ENCODE results near the gene AMBN.
A peak's percentile ranks its signal among the peaks of the same experiment; 100 is the strongest.
"Not testable (repeated sequence)": the region's sequence is repeated elsewhere in the genome, so short reads cannot be mapped to it uniquely, and the experiment has no call there.

AMBN gene

DNA sequence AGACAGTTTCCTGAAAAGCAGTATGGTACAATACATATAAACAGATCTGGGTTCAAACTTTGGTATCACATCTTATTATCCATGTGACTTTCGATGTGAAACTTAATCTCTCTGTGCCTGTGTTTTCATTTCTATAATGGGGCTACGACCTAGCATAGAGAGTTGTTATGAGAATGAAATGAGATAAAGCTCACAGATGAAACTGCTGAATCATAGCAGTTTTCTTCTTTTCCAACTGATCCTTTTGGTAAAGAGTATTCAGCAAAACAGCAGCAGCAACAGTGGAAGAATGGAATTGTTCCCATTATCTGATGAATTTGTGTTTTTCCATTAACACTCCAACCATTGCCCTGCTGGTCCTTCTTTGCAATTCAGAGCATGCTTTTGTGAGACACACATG, 16.3 kb downstream of the AMBN start:
- DNase-seq: no peak

- no peak for DNase-seq
Observed at GRCh38 chr4:70613306-70614183, 21.5 kb downstream of the AMBN start.

- no peak for DNase-seq
Observed at GRCh38 chr4:70614184-70614555, 22.1 kb downstream of the AMBN start.

- no peak for DNase-seq
Observed at GRCh38 chr4:70619288-70619687, 27.2 kb downstream of the AMBN start.

DNA sequence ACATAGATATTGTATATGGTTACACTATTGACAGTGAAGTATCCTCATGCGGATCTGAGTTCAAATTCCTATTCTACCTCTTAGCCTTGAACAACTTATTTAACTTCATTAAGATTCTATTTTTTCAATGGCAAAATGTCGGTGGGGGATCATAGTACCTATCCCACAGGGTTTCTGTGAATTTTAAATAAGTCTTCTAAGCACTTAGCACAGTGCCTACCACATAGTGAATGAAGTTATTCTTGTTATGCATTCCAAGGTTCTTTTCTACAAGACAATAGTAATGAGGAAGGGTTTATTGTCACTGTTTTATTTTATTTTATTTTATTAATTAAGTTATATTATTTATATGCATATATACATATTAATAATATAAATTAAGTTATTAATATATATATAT, 27.7 kb downstream of the AMBN start:
- DNase-seq: no peak

GRCh38 chr4:70623323-70623722, 31.3 kb downstream of the AMBN start:
- DNase-seq: no peak

DNA sequence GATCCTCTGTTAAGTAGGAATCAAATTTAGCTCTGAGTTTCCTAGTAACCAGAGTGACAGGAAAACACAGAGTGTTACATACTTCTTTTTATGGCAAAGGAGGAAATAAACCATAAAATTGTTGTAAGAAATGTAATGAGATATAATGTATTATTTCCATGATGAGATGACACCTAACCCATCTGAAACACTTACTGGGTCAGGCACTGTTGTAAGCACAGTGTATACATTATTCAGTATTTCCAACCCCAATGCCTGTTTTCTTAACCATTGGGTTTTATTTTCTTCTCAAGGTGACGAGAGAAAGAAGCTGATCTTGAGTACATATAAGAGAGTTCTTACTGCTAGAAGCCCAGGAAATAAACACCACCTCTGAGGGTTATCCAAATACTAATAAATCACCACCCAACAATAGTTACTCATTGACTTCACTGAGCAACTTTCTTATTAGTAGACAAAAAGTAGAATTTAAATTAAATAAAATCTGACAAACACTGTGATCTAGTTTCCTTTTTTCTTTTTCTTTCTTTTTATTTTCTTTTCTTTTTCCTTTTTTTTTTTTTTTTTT, 32.3 kb downstream of the AMBN start:
- DNase-seq: no peak

GRCh38 chr4:70627620-70628019, 35.6 kb downstream of the AMBN start:
- no peak for DNase-seq

GRCh38 chr4:70628444-70628843, 36.4 kb downstream of the AMBN start, which contains the start of gene ENAM:
ENAM (plus strand) TSS chr4:70628744; CDS start chr4:70629501, 757 bp downstream.
- DNase-seq: no peak

- DNase-seq: no peak
Observed at GRCh38 chr4:70629469-70630090, 37.5 kb downstream of the AMBN start.

- no peak for DNase-seq
Observed at GRCh38 chr4:70630162-70630561, 38.1 kb downstream of the AMBN start.

DNA sequence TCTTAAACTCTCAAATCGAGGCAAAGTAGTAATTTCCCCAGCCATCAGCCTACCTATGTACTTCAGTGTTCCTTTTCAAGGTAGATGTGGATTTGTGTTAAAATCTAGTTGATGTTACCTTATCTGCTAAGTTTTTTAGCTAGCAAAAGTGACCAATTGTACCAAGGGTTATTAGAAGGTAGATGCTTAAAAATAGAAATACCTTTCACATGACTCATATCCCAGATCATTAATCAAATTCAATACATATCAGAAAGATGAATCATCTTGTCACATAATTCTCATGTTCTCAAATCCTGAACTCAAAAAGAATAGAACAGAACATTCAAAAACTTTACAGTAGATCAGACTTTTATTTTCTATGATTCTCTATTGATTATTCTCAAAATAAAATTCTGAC, 40.0 kb downstream of the AMBN start:
- DNase-seq: no peak

- no peak for DNase-seq
Observed at GRCh38 chr4:70634482-70634881, 42.4 kb downstream of the AMBN start.

DNA sequence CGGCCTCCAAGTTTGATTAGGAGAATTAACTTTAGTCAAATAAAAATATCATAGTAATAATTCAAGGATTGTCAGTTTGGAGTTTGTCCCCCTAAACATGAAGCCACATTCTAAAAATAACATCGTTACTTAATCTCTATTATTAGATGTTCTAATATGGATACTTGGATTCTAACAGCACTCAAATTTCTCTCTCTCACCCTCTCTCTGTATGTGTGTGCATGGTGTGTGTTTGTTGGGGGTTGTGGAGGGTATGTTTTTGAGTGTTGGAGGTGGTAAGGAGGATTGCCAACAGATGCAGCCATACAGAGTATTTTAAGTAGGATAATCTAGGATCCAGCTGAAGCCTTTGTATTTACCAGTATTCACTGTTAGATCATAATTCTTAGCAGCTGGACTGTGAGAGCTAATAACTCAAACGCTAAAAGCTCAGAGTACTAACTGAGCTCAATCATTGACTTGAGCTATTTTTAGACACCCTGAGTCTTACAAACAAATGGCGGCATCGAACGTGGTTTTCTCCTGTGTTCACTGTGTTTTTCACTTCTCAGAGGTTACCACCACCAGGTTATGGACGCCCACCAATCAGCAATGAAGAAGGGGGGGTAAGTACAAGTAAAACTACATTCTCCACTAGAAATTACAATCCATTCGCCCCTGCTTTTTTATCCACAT, 45.3 kb downstream of the AMBN start:
- no peak for DNase-seq

DNA sequence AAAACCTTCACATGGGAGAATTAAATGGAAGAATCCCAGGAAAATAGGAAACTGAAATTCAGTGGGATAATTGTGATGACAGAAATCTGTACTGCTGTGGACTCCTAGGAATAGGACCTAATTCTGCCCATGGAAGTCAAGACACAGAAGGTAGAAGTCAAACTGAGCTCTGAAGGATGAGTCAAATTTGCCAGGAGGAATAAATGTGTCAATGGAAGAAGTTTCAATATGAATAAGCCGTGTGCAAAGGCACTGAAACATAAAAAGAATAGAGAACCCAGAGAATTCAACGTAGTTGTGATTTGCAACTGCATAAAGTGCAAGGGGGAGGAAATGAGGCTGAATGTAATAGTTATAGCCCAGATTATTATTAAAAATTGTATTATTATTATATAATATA, 48.1 kb downstream of the AMBN start:
- no peak for DNase-seq

DNA sequence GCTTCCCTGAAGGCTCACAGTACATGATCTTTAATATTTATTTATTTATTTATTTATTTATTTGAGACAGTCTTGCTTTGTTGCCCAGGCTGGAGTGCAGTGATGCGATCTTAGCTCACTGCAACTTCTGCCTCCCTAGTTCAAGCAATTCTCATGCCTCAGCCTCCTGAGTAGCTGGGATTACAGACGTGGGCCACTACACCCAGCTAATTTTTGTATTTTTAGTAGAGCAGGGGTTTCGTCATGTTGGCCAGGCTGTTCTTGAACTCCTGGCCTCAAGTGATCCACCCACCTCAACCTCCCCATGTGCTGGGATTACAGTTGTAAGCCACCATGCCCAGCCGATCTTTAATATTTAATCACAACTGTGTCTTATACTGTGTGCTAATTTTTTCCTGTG, 58.7 kb downstream of the AMBN start:
- not testable (repeated sequence) for DNase-seq

DNA sequence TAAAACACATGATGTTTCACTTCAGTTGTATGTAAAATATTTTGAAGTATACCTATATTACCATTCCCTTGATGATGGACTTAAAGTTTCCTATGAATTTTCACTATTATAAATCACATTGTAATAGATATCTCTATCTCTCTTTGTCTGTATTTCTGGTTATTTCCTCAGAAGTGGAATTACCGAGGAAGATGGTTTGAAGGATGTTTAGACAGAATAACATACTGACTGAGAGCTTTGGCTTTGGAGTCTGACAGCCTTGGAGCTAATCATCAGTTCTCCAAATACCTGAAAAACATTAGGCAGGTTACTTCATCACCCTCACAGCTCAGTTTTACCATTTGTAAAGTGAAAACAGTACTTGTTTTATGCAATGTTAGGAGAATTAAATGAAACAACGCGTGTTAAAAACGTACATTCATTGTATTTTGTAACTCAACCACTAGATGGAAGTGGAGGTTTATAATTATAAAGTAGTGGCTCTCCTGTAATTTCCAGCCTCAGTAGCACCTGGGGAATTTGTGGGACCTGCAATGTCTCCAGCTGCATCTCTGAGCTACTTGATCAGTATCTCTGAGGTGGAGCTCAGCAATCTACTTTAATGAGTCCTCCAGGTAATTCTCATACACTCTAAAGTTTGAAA, 59.9 kb downstream of the AMBN start:
- peak; percentile 25 to 39 for DNase-seq

- no peak for DNase-seq
Observed at GRCh38 chr4:70654605-70655011, 62.6 kb downstream of the AMBN start.

Measured in AML-193 (cell line).